Left colon (tissue), 2 donors: ENCODE measurements around the gene MTERF4. TPM values are rescaled to one million over a fixed set of nuclear protein-coding genes. Genes with fewer than 3 reads are reported as not detected.

ENCODE experiments used
- ATAC-seq: fragments of 200-7000 bp; cut with Tn5 transposase; one replicate; pipeline ENCODE4 v1.9.1; 2020; ENCODE audit warnings: mild to moderate bottlenecking, moderate library complexity
- DNase-seq, 2 donors: peaks; one replicate each; pipeline ENCODE4 v3.0.0-alpha.2; 2020
- intact Hi-C, 2 donors: fragments of 100-400 bp; cut with DNase I in 1 of 2; cut with micrococcal nuclease in 1 of 2; formaldehyde crosslinking; loops; one replicate each; pipeline versions ENCODE4 v1.11.2 to v1.14.0; 2022; cut with DNase I, micrococcal nuclease
- total RNA-seq, 2 donors: library from RNA; stranded (reverse); fragmentation: NEBNext Ultra II Directional; extraction: Animal tissue kit (Norgen Biotek cat#: 25700); gene quantifications; one replicate each; pipeline ENCODE4 v1.2.1, GENCODE V29; 2021
- donor health status: DM: no; HTN: no; CAD: no.
- donor health status: DM: yes; HTN: yes; CAD: no.

The MTERF4 gene
- total RNA-seq, 2 donors from 2014 or later = 27.7 to 28.7 TPM

DNA sequence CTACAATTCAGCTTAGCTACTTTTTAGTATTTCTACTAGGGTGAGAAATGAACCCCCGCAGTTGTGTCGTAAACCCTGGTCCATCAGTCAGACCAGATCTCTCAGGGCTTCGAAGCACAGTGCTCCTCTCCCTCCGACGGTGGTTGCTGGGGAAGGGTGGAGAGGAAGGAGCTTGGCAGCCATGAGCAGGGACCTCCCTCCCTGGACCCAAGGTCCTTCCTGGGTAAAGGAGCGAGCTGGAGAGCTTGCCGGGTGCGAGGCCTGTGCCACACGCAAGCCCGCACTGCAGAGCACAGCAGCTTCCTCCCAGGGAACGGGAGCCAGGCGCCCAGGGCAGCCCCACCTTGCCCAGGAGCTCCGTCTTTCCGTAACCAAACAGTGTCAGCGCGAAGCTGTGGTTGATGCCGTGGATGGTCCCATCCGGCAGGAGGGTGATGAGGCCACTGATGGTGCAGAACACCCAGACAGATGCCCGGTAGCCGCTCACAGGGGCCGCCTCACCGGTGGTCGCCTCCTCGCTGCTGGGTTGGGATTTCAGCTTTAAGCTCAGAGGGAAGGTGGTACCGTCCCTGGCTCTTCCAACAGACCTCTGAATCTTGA, 34.7 kb upstream of the MTERF4 start:
- ATAC-seq (no peak), DNase-seq (no peak)
- intact Hi-C loops = no loop called here

DNA sequence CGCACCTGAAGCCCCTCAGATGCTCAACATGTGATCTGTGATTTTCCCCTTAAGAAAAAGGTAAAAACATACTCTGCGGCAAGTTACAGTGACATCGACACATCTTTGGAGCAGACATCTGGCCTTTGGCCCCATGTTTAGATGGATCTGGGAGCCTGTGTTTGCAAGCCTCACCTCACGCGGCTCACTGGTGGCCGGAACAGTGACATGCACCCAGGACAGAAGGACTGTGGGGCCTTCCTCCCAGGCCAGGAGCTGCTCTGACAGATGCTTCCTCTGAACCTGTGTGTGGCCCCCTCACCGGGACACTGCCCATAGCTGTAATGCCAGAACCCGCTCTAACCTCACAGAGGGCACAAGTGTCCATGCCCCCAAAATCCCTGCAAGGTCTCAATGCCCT, 34.1 kb upstream of the MTERF4 start:
- intact Hi-C loops = no loop called here
- DNase-seq (no peak), ATAC-seq (peak; percentile 30)

DNA sequence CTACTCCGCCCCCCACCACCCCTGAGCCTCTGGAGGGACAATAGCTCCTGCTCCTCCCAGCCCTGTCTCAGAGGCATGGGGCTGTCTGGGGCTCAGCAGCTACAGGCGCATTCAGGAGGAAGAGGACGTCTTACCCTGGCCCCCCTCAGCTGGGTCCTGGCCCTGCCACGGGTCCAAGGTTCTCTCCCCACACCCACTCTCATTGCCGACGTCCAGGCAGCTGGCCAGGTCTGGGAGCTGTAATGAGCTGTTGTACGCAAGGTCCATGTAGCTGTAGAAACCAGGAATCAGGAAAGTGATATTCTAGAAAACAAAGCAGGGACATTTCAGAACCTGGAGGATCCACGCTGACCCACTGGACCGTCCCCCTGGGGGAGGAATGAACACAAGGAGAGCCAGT, 33.6 kb upstream of the MTERF4 start:
- DNase-seq (peak; percentile 65 to 77), ATAC-seq (peak; percentile 98)
- intact Hi-C loops = no loop called here

DNA sequence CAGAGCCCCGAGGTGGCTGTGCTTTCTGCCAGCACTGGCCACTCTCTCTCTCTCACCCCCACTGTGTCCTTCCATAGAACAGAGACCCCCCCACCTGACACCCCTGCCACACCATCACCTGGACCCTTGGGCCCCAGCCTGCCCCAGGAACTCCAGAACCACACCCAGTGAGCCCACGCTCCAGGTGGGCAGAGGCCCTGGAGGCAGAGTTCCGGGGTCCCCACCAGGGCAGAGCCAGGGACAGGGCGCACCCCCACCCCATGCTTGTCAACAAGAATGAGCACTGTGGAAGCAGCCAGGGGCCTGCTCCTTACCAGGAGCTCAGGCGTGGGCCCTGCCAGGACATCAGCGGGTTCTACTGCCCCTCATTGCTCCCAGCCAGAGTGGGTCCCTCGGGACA, 32.6 kb upstream of the MTERF4 start:
- no peak for DNase-seq
- ATAC-seq = no peak

GRCh38 chr2:241133436-241133820, 31.3 kb upstream of the MTERF4 start:
- intact Hi-C loops = no loop called here

More for the DNA sequence above, 32.6 kb upstream of the MTERF4 start:
- intact Hi-C loops = no loop called here

DNA sequence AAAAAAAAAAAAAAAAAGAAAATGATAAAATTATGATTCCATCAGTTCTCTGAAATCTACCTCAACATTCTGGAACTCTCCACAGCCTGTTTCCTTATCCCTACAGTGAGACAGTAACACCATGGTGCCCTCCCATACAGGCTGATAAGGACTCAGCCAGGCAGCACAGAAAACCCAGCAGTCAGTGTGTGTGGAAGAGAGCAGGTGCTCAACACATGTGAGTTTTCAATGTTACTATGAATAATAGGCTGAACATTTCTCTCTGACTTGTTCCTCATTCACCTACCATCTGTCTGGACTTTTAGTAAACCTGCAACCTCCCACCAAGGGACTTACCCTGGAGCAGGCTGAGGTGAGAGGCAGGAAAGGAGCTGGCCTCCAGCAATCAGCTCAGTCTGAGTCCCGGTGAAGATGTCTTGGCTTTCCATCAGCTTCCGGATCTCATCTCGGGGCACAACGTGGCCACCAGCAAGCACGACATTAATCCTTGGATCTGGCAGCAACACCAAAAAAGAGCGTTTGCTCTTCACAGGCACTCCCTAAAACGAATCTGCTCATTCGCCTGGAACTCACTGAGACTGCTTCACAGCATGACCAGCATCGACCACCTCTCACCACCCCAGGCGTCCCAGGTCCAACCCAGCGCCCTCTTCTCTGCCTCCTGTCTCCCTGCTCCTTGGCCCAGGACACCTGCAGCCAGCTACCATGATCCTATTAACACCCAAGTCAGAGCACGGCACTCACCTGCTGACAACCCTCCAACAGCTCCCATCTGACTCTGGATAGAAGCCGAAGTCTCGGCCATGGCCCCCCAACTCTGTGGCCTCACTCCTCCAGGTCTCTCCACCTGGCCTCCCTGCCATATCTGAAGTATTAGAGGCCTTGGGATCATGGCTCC, 30.7 kb upstream of the MTERF4 start:
- intact Hi-C loops = no loop called here
- DNase-seq (peak in 1 of 2 donors; percentile 6), ATAC-seq (no peak)

More at GRCh38 chr2:241133436-241133820, 31.3 kb upstream of the MTERF4 start:
- no peak for ATAC-seq
- DNase-seq = no peak

DNA sequence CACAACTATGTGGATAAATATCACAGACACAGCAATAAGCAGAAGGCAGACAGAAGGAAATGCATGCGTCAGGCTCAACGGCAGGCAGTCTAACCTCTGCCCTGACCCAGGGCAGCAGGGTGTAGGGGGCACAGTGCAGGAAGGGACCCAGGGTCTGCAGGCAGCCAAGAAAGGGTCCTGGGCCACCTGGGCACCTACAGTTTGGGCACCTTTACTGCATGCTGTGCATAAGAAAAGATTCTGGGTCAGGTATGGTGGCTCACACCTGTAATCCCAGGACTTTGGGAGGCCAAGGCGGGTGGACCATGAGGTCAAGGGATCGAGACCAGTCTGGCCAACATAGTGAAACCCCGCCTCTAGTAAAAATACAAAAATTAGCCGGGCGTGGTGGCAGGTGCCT, 29.4 kb upstream of the MTERF4 start:
- no peak for ATAC-seq
- intact Hi-C loops = no loop called here
- DNase-seq = peak in 1 of 2 donors; percentile 11

DNA sequence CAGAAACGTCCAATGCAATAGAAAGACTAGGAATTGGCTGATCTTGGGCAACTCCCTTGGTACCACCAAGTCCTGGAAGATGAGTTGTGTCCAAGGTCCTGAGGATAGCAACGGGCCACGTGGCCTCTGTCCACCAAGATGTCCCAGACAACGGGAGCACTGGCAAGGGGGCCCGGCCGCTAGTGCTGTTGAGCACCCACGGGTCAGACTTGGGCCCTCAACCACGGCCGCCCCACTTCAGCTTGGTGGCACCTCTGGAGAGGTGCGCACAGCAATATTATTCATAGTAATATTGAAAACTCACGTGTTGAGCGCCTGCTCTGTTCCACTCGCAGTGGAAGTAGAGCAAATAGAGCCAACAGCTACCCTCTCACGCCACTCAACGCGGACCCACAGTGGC, 28.2 kb upstream of the MTERF4 start:
- ATAC-seq (no peak), DNase-seq (peak in 1 of 2 donors; percentile 8)
- intact Hi-C loops = no loop called here

- no peak for ATAC-seq
Measured at GRCh38 chr2:241129086-241129871, 27.2 kb upstream of the MTERF4 start.

GRCh38 chr2:241128266-241128665, 26.2 kb upstream of the MTERF4 start:
- ATAC-seq (no peak), DNase-seq (peak in 1 of 2 donors; percentile 8)
- intact Hi-C loops = no loop called here

More at GRCh38 chr2:241129086-241129871, 27.2 kb upstream of the MTERF4 start:
- peak in 1 of 2 donors; percentile 12 for DNase-seq
- intact Hi-C loops = no loop called here

- ATAC-seq = no peak
- peak in 1 of 2 donors; percentile 15 for DNase-seq
- intact Hi-C loops = no loop called here
Measured at GRCh38 chr2:241126771-241127202, 24.7 kb upstream of the MTERF4 start.

- intact Hi-C loops = no loop called here
- peak in 1 of 2 donors; percentile 15 for DNase-seq
- ATAC-seq = no peak
Measured at GRCh38 chr2:241126201-241126611, 24.1 kb upstream of the MTERF4 start.

GRCh38 chr2:241125626-241126025, 23.5 kb upstream of the MTERF4 start:
- intact Hi-C loops = no loop called here
- ATAC-seq (no peak), DNase-seq (peak in 1 of 2 donors; percentile 8)

DNA sequence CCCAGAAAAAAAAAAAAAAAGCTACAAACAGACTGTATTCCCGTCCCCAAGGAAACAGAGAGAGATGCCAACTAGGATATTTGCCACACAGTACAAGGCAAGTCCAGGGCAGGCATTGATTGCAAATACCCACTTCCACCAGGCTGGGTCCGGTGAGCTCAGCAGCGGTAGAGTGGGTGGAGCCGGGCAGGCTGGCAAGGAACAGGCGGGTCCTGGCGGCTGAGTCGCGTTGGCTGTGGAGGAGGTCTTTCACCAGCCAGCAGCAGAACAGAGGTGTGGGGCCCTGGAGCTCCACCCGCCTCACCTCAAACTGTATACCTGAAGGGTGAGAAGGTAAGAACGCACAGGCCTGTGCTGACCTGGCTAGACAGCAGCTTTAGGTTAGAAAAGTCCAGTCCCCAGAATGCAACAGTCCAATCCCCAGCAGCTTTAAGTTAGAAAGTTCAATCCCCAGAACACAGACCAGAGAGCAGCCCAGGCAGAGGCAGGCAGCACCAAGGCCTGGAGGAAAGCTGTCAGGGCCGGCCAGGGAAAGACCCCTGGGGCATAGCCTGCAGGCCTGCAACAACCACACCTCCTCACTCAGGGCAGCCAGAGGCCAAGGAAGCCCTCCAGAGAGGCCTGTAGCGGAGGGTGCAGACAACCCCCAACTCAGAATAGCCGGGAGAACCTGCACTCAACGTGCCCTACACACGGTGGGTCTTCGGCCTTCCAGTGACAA, 21.9 kb upstream of the MTERF4 start:
- intact Hi-C loops = no loop called here
- peak in 1 of 2 donors; percentile 66 for DNase-seq
- ATAC-seq = peak; percentile 98

- DNase-seq = no peak
- intact Hi-C loops = no loop called here
- no peak for ATAC-seq
Measured at GRCh38 chr2:241122376-241123002, 20.4 kb upstream of the MTERF4 start.

DNA sequence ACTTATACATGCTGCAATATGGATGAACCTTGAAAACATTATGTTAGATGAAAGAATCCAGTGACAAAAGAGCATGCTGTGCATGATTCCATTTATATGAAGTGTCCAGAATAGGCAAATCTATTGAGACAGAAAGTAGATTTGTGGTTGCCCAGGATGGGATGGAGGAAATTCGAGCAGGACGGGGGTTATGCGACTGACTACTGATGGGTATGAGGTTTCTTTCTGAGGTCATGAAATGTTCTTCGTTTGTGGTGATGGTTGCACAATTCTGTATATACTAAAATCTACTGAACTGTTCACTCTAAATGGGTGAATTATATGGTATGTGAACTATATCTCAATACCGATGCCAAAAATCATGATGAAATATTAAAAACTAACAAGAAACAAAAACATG, 18.9 kb upstream of the MTERF4 start:
- ATAC-seq (no peak), DNase-seq (no peak)
- intact Hi-C loops = no loop called here

DNA sequence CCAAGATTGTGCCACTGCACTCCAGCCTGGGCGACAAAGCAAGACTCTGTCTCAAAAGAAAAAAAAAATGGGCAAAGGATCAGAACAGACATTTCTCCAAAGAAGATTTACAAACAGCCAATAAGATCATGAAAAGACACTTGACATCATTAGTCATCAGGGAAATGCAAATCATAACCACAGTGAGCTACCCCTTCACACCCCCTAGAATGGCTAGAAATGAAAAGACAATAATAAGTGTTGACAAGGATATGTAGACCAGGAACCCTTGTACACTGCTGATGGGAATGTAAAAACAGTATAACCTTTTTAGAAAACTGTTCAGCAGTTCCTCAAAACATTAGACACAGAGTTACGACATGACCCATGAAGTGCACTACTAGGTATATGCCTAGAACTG, 18.4 kb upstream of the MTERF4 start:
- ATAC-seq (no peak), DNase-seq (no peak)
- intact Hi-C loops = no loop called here

GRCh38 chr2:241118737-241119505, 16.8 kb upstream of the MTERF4 start:
- ATAC-seq (no peak), DNase-seq (no peak)
- intact Hi-C loops = no loop called here
